Right atrium auricular region (tissue), 2 donors: Measurements from ENCODE around the gene LRRC45. TPM values are rescaled to one million over a fixed set of nuclear protein-coding genes. Genes with fewer than 3 reads are reported as not detected.

ENCODE experiments used
- DNase-seq: peaks from one replicate; pipeline ENCODE4 v3.0.0-alpha.2; 2019; ENCODE audit warnings: low spot score
- H3K27ac ChIP-seq, 2 donors: fragments of 200-600 bp; sonication (generic); 1 replicate in 1 of 2; 2 replicates in 1 of 2; pipeline ENCODE4 v1.5.1; 2016 to 2019
- H3K27me3 ChIP-seq, 2 donors: fragments of 200-600 bp; sonication (generic); one replicate each; pipeline versions ENCODE4 v1.5.1 to v1.6.0; 2017 to 2019
- H3K36me3 ChIP-seq: fragments of 200-600 bp; sonication (generic); one replicate; pipeline ENCODE4 v1.5.1; 2016
- H3K4me1 ChIP-seq, 2 donors: fragments of 200-600 bp; sonication (generic); one replicate each; pipeline versions ENCODE4 v1.5.1 to v1.6.0; 2017 to 2019
- H3K4me3 ChIP-seq, 2 donors: fragments of 200-600 bp; sonication (generic); 1 replicate in 1 of 2; 2 replicates in 1 of 2; pipeline ENCODE4 v1.5.1; 2017 to 2019; ENCODE audit warnings: mild to moderate bottlenecking in 1 of 2, moderate library complexity in 1 of 2
- H3K9me3 ChIP-seq, 2 donors: fragments of 200-600 bp; sonication (generic); one replicate each; pipeline ENCODE4 v1.5.1; 2019
- CTCF ChIP-seq, 2 donors: fragments of 200-600 bp; sonication (generic); IDR thresholded peaks; one replicate each; pipeline ENCODE4 v1.5.1; 2019; ENCODE audit warnings: antibody characterized with exemption in 2 of 2
- total RNA-seq, 2 donors: library from RNA; depleted of rRNA; stranded (reverse); fragments of >200 nt; gene quantifications; one replicate each; pipeline ENCODE4 v1.1.0, GENCODE V29; 2016

The LRRC45 gene
- total RNA-seq, 2 donors from 2014 or later: 4.7 to 4.9 TPM

GRCh38 chr17:82072827-82073226 is 49.7 kb downstream of the LRRC45 start:
- no peak for TF ChIP-seq CTCF (IDR thresholded peaks at IDR 0.05)
- Histone ChIP-seq H3K9me3 (no peaks in the 10 kb centered on the region), H3K4me1 (no peaks in the 10 kb centered on the region), H3K36me3 (no peaks in the 10 kb centered on the region), H3K27ac (no peak overlapping the region), H3K4me3 (no peak overlapping the region), H3K27me3 (no peaks in the 10 kb centered on the region)
- no peak for DNase-seq

- Histone ChIP-seq H3K9me3 (no peaks in the 10 kb centered on the region), H3K27me3 (no peaks in the 10 kb centered on the region), H3K4me3 (no peak overlapping the region), H3K4me1 (no peaks in the 10 kb centered on the region), H3K27ac (no peak overlapping the region), H3K36me3 (no peaks in the 10 kb centered on the region)
- no peak for TF ChIP-seq CTCF (IDR thresholded peaks at IDR 0.05)
- no peak for DNase-seq
Observed at GRCh38 chr17:82073446-82073845, 50.3 kb downstream of the LRRC45 start.

GRCh38 chr17:82076018-82076784 is 53.1 kb downstream of the LRRC45 start:
- H3K4me3 ChIP-seq: no peak overlapping the region
- DNase-seq: no peak
- H3K27me3 ChIP-seq: no peaks in the 10 kb centered on the region

GRCh38 chr17:82076785-82077591 is 53.9 kb downstream of the LRRC45 start:
- no peak for DNase-seq
- no peaks in the 10 kb centered on the region for H3K9me3 ChIP-seq
- no peaks in the 10 kb centered on the region for H3K27me3 ChIP-seq
- no peak overlapping the region for H3K4me3 ChIP-seq
- no peak overlapping the region for H3K27ac ChIP-seq
- peaks cover 27% of the 10 kb centered on the region for H3K36me3 ChIP-seq
- TF ChIP-seq CTCF (IDR thresholded peaks at IDR 0.05): no peak
- H3K4me1 ChIP-seq: no peaks in the 10 kb centered on the region

More at GRCh38 chr17:82076018-82076784, 53.1 kb downstream of the LRRC45 start:
- Histone ChIP-seq H3K4me1 (no peaks in the 10 kb centered on the region), H3K9me3 (no peaks in the 10 kb centered on the region), H3K27ac (no peak overlapping the region), H3K36me3 (peaks cover 21% of the 10 kb centered on the region)
- no peak for TF ChIP-seq CTCF (IDR thresholded peaks at IDR 0.05)

- DNase-seq: no peak
Observed at GRCh38 chr17:82077617-82078358, 54.7 kb downstream of the LRRC45 start.

More at GRCh38 chr17:82077617-82078358, 54.7 kb downstream of the LRRC45 start:
- TF ChIP-seq CTCF (IDR thresholded peaks at IDR 0.05): no peak
- Histone ChIP-seq H3K9me3 (no peaks in the 10 kb centered on the region), H3K27ac (no peak overlapping the region), H3K4me3 (no peak overlapping the region), H3K36me3 (peaks cover 35% of the 10 kb centered on the region), H3K27me3 (no peaks in the 10 kb centered on the region), H3K4me1 (no peaks in the 10 kb centered on the region)
